Prostate gland (tissue), 2 donors: ENCODE data around the gene UNC79.

Experiments
- CTCF ChIP-seq, 4 experiments: fragments of 200-600 bp in 2 of 4; fragments of 450-650 bp in 2 of 4; sonication (generic) in 2 of 4; IDR thresholded peaks; 1 replicate in 3 of 4; 2 replicates in 1 of 4; pipeline ENCODE4 v1.5.1; 2016 to 2019; ENCODE audit warnings: antibody characterized with exemption in 4 of 4, mild to moderate bottlenecking in 2 of 4, moderate library complexity in 2 of 4
- POLR2A ChIP-seq: fragments of 450-650 bp; IDR thresholded peaks from one replicate; pipeline ENCODE4 v1.6.1; 2016; ENCODE audit warnings: antibody characterized with exemption, mild to moderate bottlenecking
- POLR2AphosphoS5 ChIP-seq: sonication (generic); formaldehyde crosslinking; IDR thresholded peaks from one replicate; pipeline ENCODE4 v1.6.1; 2017; ENCODE audit warnings: antibody characterized with exemption

- TF ChIP-seq POLR2AphosphoS5 = no peak
- TF ChIP-seq POLR2A = no peak
- no peak for TF ChIP-seq CTCF (IDR thresholded peaks at IDR 0.05)
Observed at GRCh38 chr14:93744876-93745275, 314.1 kb downstream of the UNC79 start.
